A549 (cell line): ENCODE measurements around the gene BCL2L12.

Experiments
- MYC ChIP-seq: IDR thresholded peaks from 2 replicates; pipeline ENCODE4 v1.6.1; 2012; ENCODE audit warnings: mild to moderate bottlenecking, inconsistent platforms, low read length, improper control_type of control experiment, borderline replicate concordance
- RNF2 ChIP-seq: fragments of 200-600 bp; sonication (generic); IDR thresholded peaks from 2 replicates; pipeline ENCODE4 v1.6.1; 2016; ENCODE audit warnings: low read depth, mild to moderate bottlenecking, antibody characterized with exemption, moderate library complexity, borderline replicate concordance
- TF ChIP-seq, protein P1 (sequence below): fragments of >200 bp; sonication (Bioruptor Twin); formaldehyde crosslinking; IDR thresholded peaks from 3 replicates; pipeline ENCODE4 v1.5.1; 2016
- TF ChIP-seq, protein P2 (sequence below): fragments of 200-600 bp; sonication (generic); IDR thresholded peaks from 2 replicates; pipeline ENCODE4 v1.6.1; 2016; ENCODE audit warnings: antibody characterized with exemption, mild to moderate bottlenecking, moderate library complexity

- TF ChIP-seq MYC, result no peak
- TF ChIP-seq, protein P1, sequence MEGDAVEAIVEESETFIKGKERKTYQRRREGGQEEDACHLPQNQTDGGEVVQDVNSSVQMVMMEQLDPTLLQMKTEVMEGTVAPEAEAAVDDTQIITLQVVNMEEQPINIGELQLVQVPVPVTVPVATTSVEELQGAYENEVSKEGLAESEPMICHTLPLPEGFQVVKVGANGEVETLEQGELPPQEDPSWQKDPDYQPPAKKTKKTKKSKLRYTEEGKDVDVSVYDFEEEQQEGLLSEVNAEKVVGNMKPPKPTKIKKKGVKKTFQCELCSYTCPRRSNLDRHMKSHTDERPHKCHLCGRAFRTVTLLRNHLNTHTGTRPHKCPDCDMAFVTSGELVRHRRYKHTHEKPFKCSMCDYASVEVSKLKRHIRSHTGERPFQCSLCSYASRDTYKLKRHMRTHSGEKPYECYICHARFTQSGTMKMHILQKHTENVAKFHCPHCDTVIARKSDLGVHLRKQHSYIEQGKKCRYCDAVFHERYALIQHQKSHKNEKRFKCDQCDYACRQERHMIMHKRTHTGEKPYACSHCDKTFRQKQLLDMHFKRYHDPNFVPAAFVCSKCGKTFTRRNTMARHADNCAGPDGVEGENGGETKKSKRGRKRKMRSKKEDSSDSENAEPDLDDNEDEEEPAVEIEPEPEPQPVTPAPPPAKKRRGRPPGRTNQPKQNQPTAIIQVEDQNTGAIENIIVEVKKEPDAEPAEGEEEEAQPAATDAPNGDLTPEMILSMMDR, result no peak
- TF ChIP-seq, protein P2, sequence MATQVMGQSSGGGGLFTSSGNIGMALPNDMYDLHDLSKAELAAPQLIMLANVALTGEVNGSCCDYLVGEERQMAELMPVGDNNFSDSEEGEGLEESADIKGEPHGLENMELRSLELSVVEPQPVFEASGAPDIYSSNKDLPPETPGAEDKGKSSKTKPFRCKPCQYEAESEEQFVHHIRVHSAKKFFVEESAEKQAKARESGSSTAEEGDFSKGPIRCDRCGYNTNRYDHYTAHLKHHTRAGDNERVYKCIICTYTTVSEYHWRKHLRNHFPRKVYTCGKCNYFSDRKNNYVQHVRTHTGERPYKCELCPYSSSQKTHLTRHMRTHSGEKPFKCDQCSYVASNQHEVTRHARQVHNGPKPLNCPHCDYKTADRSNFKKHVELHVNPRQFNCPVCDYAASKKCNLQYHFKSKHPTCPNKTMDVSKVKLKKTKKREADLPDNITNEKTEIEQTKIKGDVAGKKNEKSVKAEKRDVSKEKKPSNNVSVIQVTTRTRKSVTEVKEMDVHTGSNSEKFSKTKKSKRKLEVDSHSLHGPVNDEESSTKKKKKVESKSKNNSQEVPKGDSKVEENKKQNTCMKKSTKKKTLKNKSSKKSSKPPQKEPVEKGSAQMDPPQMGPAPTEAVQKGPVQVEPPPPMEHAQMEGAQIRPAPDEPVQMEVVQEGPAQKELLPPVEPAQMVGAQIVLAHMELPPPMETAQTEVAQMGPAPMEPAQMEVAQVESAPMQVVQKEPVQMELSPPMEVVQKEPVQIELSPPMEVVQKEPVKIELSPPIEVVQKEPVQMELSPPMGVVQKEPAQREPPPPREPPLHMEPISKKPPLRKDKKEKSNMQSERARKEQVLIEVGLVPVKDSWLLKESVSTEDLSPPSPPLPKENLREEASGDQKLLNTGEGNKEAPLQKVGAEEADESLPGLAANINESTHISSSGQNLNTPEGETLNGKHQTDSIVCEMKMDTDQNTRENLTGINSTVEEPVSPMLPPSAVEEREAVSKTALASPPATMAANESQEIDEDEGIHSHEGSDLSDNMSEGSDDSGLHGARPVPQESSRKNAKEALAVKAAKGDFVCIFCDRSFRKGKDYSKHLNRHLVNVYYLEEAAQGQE, result no peak
- no peak for TF ChIP-seq RNF2
Observed at GRCh38 chr19:49646586-49646985, 19.1 kb upstream of the BCL2L12 start.
